Calu3 (cell line): ENCODE results near the gene AGBL1. TPM values are rescaled to one million over a fixed set of nuclear protein-coding genes. Genes with fewer than 3 reads are reported as not detected.

Source experiments
- BruUV-seq: library from RNA; stranded (reverse); fragments of 400-500 nt; replicated peaks from 2 replicates; lab custom pipeline; 2021; lab: Mats Ljungman, UMichigan
- CTCF ChIA-PET: fragments of 300-600 bp; sonication (Branson Sonifier 250); formaldehyde crosslinking; loops from one replicate; lab custom pipeline; 2022; ENCODE audit warnings: antibody characterized with exemption; lab: Charles Lee
- DNase-seq: peaks from one replicate; pipeline ENCODE4 v3.0.0; 2022
- H3K27ac Mint-ChIP-seq: one replicate; pipeline ENCODE4 v1.8.0; 2022; ENCODE audit warnings: mixed read lengths; ENCODE audit not compliant: unreplicated experiment
- H3K27me3 Mint-ChIP-seq: one replicate; pipeline ENCODE4 v1.8.0; 2022; ENCODE audit warnings: mixed read lengths; ENCODE audit not compliant: unreplicated experiment
- H3K36me3 Mint-ChIP-seq: one replicate; pipeline ENCODE4 v1.8.0; 2022; ENCODE audit warnings: mild to moderate bottlenecking, moderate library complexity, mixed read lengths; ENCODE audit not compliant: insufficient read depth, unreplicated experiment
- H3K4me1 Mint-ChIP-seq: one replicate; pipeline ENCODE4 v1.8.0; 2022; ENCODE audit warnings: mild to moderate bottlenecking, low read depth, mixed read lengths; ENCODE audit not compliant: unreplicated experiment
- H3K4me3 Mint-ChIP-seq: one replicate; pipeline ENCODE4 v1.8.0; 2022; ENCODE audit warnings: mild to moderate bottlenecking, low read depth, moderate library complexity, mixed read lengths; ENCODE audit not compliant: unreplicated experiment
- H3K9me3 Mint-ChIP-seq: one replicate; pipeline ENCODE4 v1.8.0; 2022; ENCODE audit warnings: low read depth, mixed read lengths; ENCODE audit not compliant: unreplicated experiment
- CTCF ChIP-seq: fragments of 200-600 bp; IDR thresholded peaks from one replicate; pipeline ENCODE4 v1.8.0; 2022; ENCODE audit warnings: antibody characterized with exemption; ENCODE audit not compliant: unreplicated experiment
- intact Hi-C: fragments of 100-400 bp; cut with micrococcal nuclease; formaldehyde crosslinking; loops from one replicate; pipeline ENCODE4 v1.10.0; 2022; ENCODE audit not compliant: unreplicated experiment
- total RNA-seq: library from RNA; stranded (reverse); gene quantifications from 2 replicates; pipeline ENCODE4 v1.2.3, GENCODE V29; 2022

Gene AGBL1
- total RNA-seq, 1 experiment from 2014 or later, result not detected

- no peak overlapping the region for H3K4me3 Mint-ChIP-seq
- intact Hi-C loops, result no loop called here
- no peak for DNase-seq
Observed at GRCh38 chr15:86839502-86839901, 759.8 kb downstream of the AGBL1 start.

GRCh38 chr15:86840996-86841395, 761.3 kb downstream of the AGBL1 start:
- Mint-ChIP-seq H3K27me3 (no peaks in the 10 kb centered on the region), H3K27ac (no peak overlapping the region)
- TF ChIP-seq CTCF, result no peak

More at GRCh38 chr15:86839502-86839901, 759.8 kb downstream of the AGBL1 start:
- H3K36me3 Mint-ChIP-seq, result no peaks in the 10 kb centered on the region
- no peaks in the 10 kb centered on the region for H3K4me1 Mint-ChIP-seq
- CTCF ChIA-PET, result interaction anchor here (0.6 to 0.7 kb wide), 2 partner anchors 8 to 886 kb away, joined by 3 to 7 read pairs; no protein-coding TSS in a partner anchor
- H3K27ac Mint-ChIP-seq, result no peak overlapping the region
- no TSS peak for BruUV-seq
- TF ChIP-seq CTCF, result no peak
- H3K9me3 Mint-ChIP-seq, result peaks cover 4% of the 10 kb centered on the region
- no peaks in the 10 kb centered on the region for H3K27me3 Mint-ChIP-seq

GRCh38 chr15:86842199-86842598, 762.5 kb downstream of the AGBL1 start:
- DNase-seq, result no peak
- no peak overlapping the region for H3K4me3 Mint-ChIP-seq
- CTCF ChIA-PET, result no interaction called here
- H3K27ac Mint-ChIP-seq, result no peak overlapping the region
- no TSS peak for BruUV-seq
- H3K9me3 Mint-ChIP-seq, result peaks cover 7% of the 10 kb centered on the region
- intact Hi-C loops, result no loop called here
- H3K27me3 Mint-ChIP-seq, result no peaks in the 10 kb centered on the region
- H3K36me3 Mint-ChIP-seq, result no peaks in the 10 kb centered on the region
- H3K4me1 Mint-ChIP-seq, result no peaks in the 10 kb centered on the region
- TF ChIP-seq CTCF, result no peak

More at GRCh38 chr15:86840996-86841395, 761.3 kb downstream of the AGBL1 start:
- CTCF ChIA-PET, result interaction anchor here (0.6 kb wide), 1 partner anchor 755 kb away, joined by 3 read pairs; no protein-coding TSS in a partner anchor
- Mint-ChIP-seq H3K4me1 (no peaks in the 10 kb centered on the region), H3K36me3 (no peaks in the 10 kb centered on the region), H3K4me3 (no peak overlapping the region), H3K9me3 (peaks cover 6% of the 10 kb centered on the region)
- BruUV-seq, result no TSS peak
- intact Hi-C loops, result no loop called here
- DNase-seq, result no peak

- H3K36me3 Mint-ChIP-seq, result no peaks in the 10 kb centered on the region
Observed at GRCh38 chr15:86846036-86846435, 766.4 kb downstream of the AGBL1 start.

More at GRCh38 chr15:86846036-86846435, 766.4 kb downstream of the AGBL1 start:
- BruUV-seq, result no TSS peak
- no peak for DNase-seq
- no peak overlapping the region for H3K27ac Mint-ChIP-seq
- H3K27me3 Mint-ChIP-seq, result no peaks in the 10 kb centered on the region
- CTCF ChIA-PET, result no interaction called here
- H3K4me3 Mint-ChIP-seq, result no peak overlapping the region
- H3K9me3 Mint-ChIP-seq, result peaks cover 6% of the 10 kb centered on the region
- TF ChIP-seq CTCF, result no peak
- no peaks in the 10 kb centered on the region for H3K4me1 Mint-ChIP-seq
- intact Hi-C loops, result no loop called here
